Motor neuron (in vitro differentiated cells): ENCODE measurements around the gene PPP1R7. TPM values are rescaled to one million over a fixed set of nuclear protein-coding genes. Genes with fewer than 3 reads are reported as not detected.

ENCODE experiments used
- ATAC-seq, 8 experiments: fragments of 200-7000 bp; cut with Tn5 transposase; replicated peaks in 6 of 8; 2 replicates each; pipeline ENCODE4 v1.8.0; 2021; ENCODE audit warnings: mild to moderate bottlenecking in 8 of 8, moderate library complexity in 8 of 8
- H3K27ac ChIP-seq, 2 donors: fragments of 250-450 bp; sonication (Bioruptor Pico); 2 replicates each; pipeline ENCODE4 v1.9.0; 2021; ENCODE audit warnings: antibody characterized with exemption in 2 of 2, mild to moderate bottlenecking in 2 of 2, moderate library complexity in 1 of 2
- H3K4me1 ChIP-seq, 2 donors: fragments of 250-450 bp; sonication (Bioruptor Pico); replicated peaks in 1 of 2; 2 replicates each; pipeline ENCODE4 v1.6.1; 2021; ENCODE audit warnings: antibody characterized with exemption in 2 of 2, mild to moderate bottlenecking in 2 of 2, moderate library complexity in 1 of 2
- H3K4me3 ChIP-seq, 5 donors: fragments of 250-450 bp; sonication (Bioruptor Pico); 2 replicates each; pipeline ENCODE4 v1.9.0; 2021; ENCODE audit warnings: antibody characterized with exemption in 5 of 5, mild to moderate bottlenecking in 5 of 5, moderate library complexity in 4 of 5
- WGBS, 10 experiments: fragments of 450-650 bp; shearing (Covaris generic); methylation state at CpG; one replicate each; pipeline ENCODE4 v1.0.0; 2022; 5-methylcytosine and 5-hydroxymethylcytosine counted together
- in situ Hi-C, 9 experiments: fragments of 400-800 bp; cut with MboI; loops; one replicate each; pipeline ENCODE4 v1.15.0; 2021; ENCODE audit warnings: low sequenced_read_pairs in 9 of 9, low pct_unique_long_range_greater_than_20kb in 2 of 9; ENCODE audit not compliant: unreplicated experiment in 9 of 9
- total RNA-seq, 8 experiments: library from RNA; unstranded; fragments of 300-600 nt; gene quantifications; 2 replicates each; pipeline versions ENCODE4 v1.2.3 to v1.2.4, GENCODE V29; 2022

PPP1R7 gene
- total RNA-seq, 8 experiments from 2014 or later = 40.0 to 109 (median 63.1) TPM

DNA sequence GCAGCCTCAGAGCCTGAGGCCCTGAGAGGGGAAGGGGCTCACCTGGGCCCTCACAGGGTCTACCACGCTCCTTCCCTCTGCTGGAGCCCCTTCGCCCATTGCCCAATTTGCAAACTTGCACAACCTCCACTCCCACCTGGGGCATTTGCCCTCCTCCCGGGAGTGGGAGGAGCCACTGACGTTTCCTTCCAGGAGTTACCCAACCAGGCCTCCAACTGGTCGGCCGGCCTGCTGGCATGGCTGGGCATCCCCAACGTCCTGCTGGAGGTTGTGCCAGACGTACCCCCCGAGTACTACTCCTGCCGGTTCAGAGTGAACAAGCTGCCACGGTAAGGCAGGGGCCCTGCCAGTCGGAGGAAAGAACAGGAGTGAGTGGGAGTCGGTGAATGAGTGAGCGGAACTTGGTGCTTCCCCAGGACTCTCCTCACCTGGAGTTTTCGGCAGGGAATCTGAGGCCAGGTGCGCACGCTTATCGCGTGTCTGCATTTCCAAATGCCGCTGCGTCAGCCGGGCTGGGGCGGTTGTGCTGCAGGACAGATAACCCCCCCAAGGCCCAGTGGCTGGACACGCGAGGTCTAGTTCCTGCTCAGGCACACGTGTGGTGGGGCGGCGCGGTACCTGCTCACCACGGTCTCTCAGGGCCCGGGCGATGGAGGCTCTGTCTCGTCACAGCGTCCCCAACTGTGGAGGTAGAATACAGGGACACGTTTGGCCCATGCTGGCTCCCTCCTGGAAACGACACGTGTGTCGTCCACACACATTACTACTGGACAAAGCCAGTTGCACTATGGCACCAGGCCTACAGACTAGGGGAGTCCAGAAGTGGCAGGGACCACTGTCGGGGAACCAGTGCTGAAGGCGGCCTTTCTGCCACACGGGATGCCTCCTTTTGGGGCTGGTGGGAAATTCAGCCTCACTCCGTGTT is 49.9 kb downstream of the PPP1R7 start:
- Histone ChIP-seq H3K27ac (no peak overlapping the region), H3K4me3 (no peak overlapping the region), H3K4me1 (peaks cover 0 to 10% of the 10 kb centered on the region in 2 donors)
- no peak for ATAC-seq
- WGBS, 10 experiments = 66 to 100% (median 79%) methylated on average over 1 to 9 of the region's 42 CpGs; no CpG with 5 or more reads in 4 of the 10 experiments
- in situ Hi-C loops = loop anchor here in 1 of 9 experiments (25.0 kb wide), 1 partner anchor 338 kb away; the partner anchor contains the start of gene AGXT

- WGBS, 10 experiments = 0 to 100% (median 83%) methylated on average over 1 to 3 of the region's 21 CpGs; no CpG with 5 or more reads in 6 of the 10 experiments
- in situ Hi-C loops = loop anchor here in 1 of 9 experiments (25.0 kb wide), 1 partner anchor 339 kb away; the partner anchor contains the start of gene AGXT
- ATAC-seq = no peak
- Histone ChIP-seq H3K4me3 (no peak overlapping the region), H3K27ac (no peak overlapping the region), H3K4me1 (peaks cover 0 to 10% of the 10 kb centered on the region in 2 donors)
These were observed 50.6 kb downstream of the PPP1R7 start for GRCh38 chr2:241200822-241201395.

GRCh38 chr2:241201445-241202267 is 51.4 kb downstream of the PPP1R7 start:
- in situ Hi-C loops = loop anchor here in 1 of 9 experiments (25.0 kb wide), 1 partner anchor 339 kb away; the partner anchor contains the start of gene AGXT
- Histone ChIP-seq H3K4me1 (peaks cover 0 to 4% of the 10 kb centered on the region in 2 donors), H3K4me3 (no peak overlapping the region), H3K27ac (no peak overlapping the region)
- WGBS, 10 experiments = 60 to 90% (median 83%) methylated on average over 1 to 4 of the region's 24 CpGs; no CpG with 5 or more reads in 6 of the 10 experiments
- ATAC-seq = peak in 2 of 8 experiments; percentile 5 to 12

- Histone ChIP-seq H3K4me3 (no peak overlapping the region), H3K4me1 (no peaks in the 10 kb centered on the region), H3K27ac (no peak overlapping the region)
- 70 to 100% (median 73%) methylated on average over 1 to 3 of the region's 15 CpGs; no CpG with 5 or more reads in 7 of the 10 experiments for WGBS, 10 experiments
- in situ Hi-C loops = loop anchor here in 1 of 9 experiments (25.0 kb wide), 1 partner anchor 340 kb away; the partner anchor contains the start of gene AGXT
- ATAC-seq = no peak
These were observed 52.0 kb downstream of the PPP1R7 start for GRCh38 chr2:241202268-241202585.

- Histone ChIP-seq H3K4me3 (no peak overlapping the region), H3K4me1 (no peaks in the 10 kb centered on the region), H3K27ac (no peak overlapping the region)
- ATAC-seq = no peak
- 60 to 85% methylated on average over 1 to 5 of the region's 9 CpGs; no CpG with 5 or more reads in 8 of the 10 experiments for WGBS, 10 experiments
- in situ Hi-C loops = loop anchor here in 1 of 9 experiments (25.0 kb wide), 1 partner anchor 340 kb away; the partner anchor contains the start of gene AGXT
These were observed 52.4 kb downstream of the PPP1R7 start for GRCh38 chr2:241202681-241203080.

GRCh38 chr2:241203218-241204009 is 53.1 kb downstream of the PPP1R7 start:
- in situ Hi-C loops = loop anchor here in 1 of 9 experiments (25.0 kb wide), 1 partner anchor 341 kb away; the partner anchor contains the start of gene AGXT
- no peak overlapping the region for H3K27ac ChIP-seq
- WGBS, 10 experiments = 83 to 90% (median 83%) methylated on average over 1 to 6 of the region's 27 CpGs; no CpG with 5 or more reads in 7 of the 10 experiments
- H3K4me3 ChIP-seq = no peak overlapping the region
- ATAC-seq = no peak
- H3K4me1 ChIP-seq = no peaks in the 10 kb centered on the region

DNA sequence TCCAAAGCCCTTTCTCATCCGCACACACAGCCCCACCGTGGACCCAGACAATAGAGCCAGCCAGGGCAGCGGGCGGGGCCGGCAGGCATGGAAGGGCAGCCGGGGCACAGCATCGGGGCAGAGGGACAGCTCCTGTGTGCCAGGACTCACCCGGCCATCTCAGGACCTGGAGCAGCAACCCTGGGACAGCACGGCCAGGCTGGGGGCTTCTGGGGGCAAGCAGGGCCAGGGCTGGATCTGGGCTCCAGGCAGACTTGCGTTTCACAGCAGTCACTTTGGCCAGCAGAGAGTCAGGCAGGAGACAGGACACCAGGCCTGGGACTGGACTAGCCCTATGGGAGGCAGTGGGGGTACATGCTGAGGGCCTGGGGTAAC is 53.7 kb downstream of the PPP1R7 start:
- WGBS, 10 experiments = 47 to 82% methylated on average over 3 to 5 of the region's 10 CpGs; no CpG with 5 or more reads in 8 of the 10 experiments
- no peak for ATAC-seq
- H3K4me1 ChIP-seq = no peaks in the 10 kb centered on the region
- no peak overlapping the region for H3K27ac ChIP-seq
- no peak overlapping the region for H3K4me3 ChIP-seq
- in situ Hi-C loops = loop anchor here in 1 of 9 experiments (25.0 kb wide), 1 partner anchor 342 kb away; the partner anchor contains the start of gene AGXT

- Histone ChIP-seq H3K4me1 (no peaks in the 10 kb centered on the region), H3K27ac (no peak overlapping the region), H3K4me3 (no peak overlapping the region)
- WGBS, 10 experiments = 100% methylated on average over 1 of the region's 4 CpGs; no CpG with 5 or more reads in 9 of the 10 experiments
- peak in 1 of 8 experiments; percentile 24 for ATAC-seq
- in situ Hi-C loops = loop anchor here in 1 of 9 experiments (25.0 kb wide), 1 partner anchor 342 kb away; the partner anchor contains the start of gene AGXT
These were observed 54.2 kb downstream of the PPP1R7 start for GRCh38 chr2:241204490-241204889.

GRCh38 chr2:241205086-241205485 is 54.8 kb downstream of the PPP1R7 start:
- no peak for ATAC-seq
- Histone ChIP-seq H3K4me1 (no peaks in the 10 kb centered on the region), H3K27ac (no peak overlapping the region), H3K4me3 (no peak overlapping the region)
- in situ Hi-C loops = loop anchor here in 1 of 9 experiments (25.0 kb wide), 1 partner anchor 343 kb away; the partner anchor contains the start of gene AGXT
- 80 to 100% methylated on average over 1 to 2 of the region's 3 CpGs; no CpG with 5 or more reads in 8 of the 10 experiments for WGBS, 10 experiments

DNA sequence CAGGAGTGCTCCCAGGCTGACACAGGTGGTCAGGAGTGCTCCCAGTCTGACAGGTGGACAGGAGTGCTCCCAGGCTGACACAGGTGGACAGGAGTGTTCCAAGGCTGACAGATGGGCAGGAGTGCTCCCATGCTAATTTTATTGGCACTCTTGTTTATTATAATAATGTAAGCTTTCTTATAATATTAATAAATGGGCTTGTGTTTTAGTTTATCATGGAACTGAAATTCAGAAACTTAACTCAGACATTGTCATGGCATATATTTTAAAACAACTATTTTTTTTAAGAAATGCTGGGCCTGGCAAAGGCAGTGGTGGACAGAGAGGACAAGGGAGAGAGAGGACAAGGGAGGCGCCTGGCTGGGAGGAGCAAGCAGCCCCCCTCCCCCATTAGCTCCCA is 56.9 kb downstream of the PPP1R7 start:
- in situ Hi-C loops = loop anchor here in 1 of 9 experiments (25.0 kb wide), 1 partner anchor 345 kb away; the partner anchor contains the start of gene AGXT
- Histone ChIP-seq H3K27ac (no peak overlapping the region), H3K4me1 (peaks cover 0 to 5% of the 10 kb centered on the region in 2 donors), H3K4me3 (no peak overlapping the region)
- ATAC-seq = no peak
- 40% methylated on average over 1 of the region's 1 CpG; no CpG with 5 or more reads in 9 of the 10 experiments for WGBS, 10 experiments

- 30 to 82% (median 80%) methylated on average over 2 to 3 of the region's 6 CpGs; no CpG with 5 or more reads in 7 of the 10 experiments for WGBS, 10 experiments
- no peak overlapping the region for H3K4me3 ChIP-seq
- H3K27ac ChIP-seq = no peak overlapping the region
- peaks cover 0 to 5% of the 10 kb centered on the region in 2 donors for H3K4me1 ChIP-seq
- no peak for ATAC-seq
- in situ Hi-C loops = loop anchor here in 1 of 9 experiments (25.0 kb wide), 1 partner anchor 345 kb away; the partner anchor contains the start of gene AGXT
These were observed 57.4 kb downstream of the PPP1R7 start for GRCh38 chr2:241207641-241208040.
